ENCODE measurements around the gene MTMR4. TPM values are rescaled to one million over a fixed set of nuclear protein-coding genes. Genes with fewer than 3 reads are reported as not detected.

Gene MTMR4
- total RNA-seq, 2 experiments from 2014 or later: 72.2 to 75.6 TPM

Other genes starting within 250 kb of the MTMR4 start
- not detected for gene MPO, start 233.7 kb downstream of the MTMR4 start, total RNA-seq
- 10 to 100 TPM; 13.7 to 15.4 TPM for gene TSPOAP1, start 185.8 kb downstream of the MTMR4 start, total RNA-seq
- 100 to 1,000 TPM; 136 to 139 TPM for gene SUPT4H1, start 162.4 kb downstream of the MTMR4 start, total RNA-seq
- under 1 TPM; 0.41 to 0.48 TPM for gene RNF43, start 97.1 kb downstream of the MTMR4 start, total RNA-seq
- gene HSF5, start 26.2 kb downstream of the MTMR4 start, total RNA-seq: 1 to 10 TPM; 3.9 to 4.2 TPM
- under 1 TPM; 0.10 to 0.14 TPM for gene TEX14, start 177.4 kb upstream of the MTMR4 start, total RNA-seq
- gene RAD51C, start 178.0 kb upstream of the MTMR4 start, total RNA-seq: 10 to 100 TPM; 77.3 to 86.7 TPM
- gene PPM1E, start 241.2 kb upstream of the MTMR4 start, total RNA-seq: under 1 TPM; 0.06 TPM